HepG2 (cell line): ENCODE results near the gene ZNF554. TPM values are rescaled to one million over a fixed set of nuclear protein-coding genes. Genes with fewer than 3 reads are reported as not detected.

ENCODE experiments used
- CBX2 ChIP-seq, 2 experiments: fragments of 200-600 bp in 1 of 2; sonication (generic); formaldehyde crosslinking in 1 of 2; IDR thresholded peaks; 2 replicates each; pipeline versions ENCODE4 v1.7.0 to v1.8.1; 2018 to 2022; ENCODE audit warnings: low read depth in 2 of 2, low read length in 1 of 2, mild to moderate bottlenecking in 1 of 2, missing genetic modification reagents in 1 of 2
- CHD4 ChIP-seq: fragments of 200-600 bp; sonication (generic); IDR thresholded peaks from 2 replicates; pipeline ENCODE4 v1.7.0; 2017; ENCODE audit warnings: mild to moderate bottlenecking, low read length, borderline replicate concordance
- JUNB ChIP-seq: sonication (generic); formaldehyde crosslinking; IDR thresholded peaks from 2 replicates; pipeline ENCODE4 v1.8.0; 2022; ENCODE audit warnings: missing genetic modification reagents, mild to moderate bottlenecking, borderline replicate concordance
- KDM5B ChIP-seq: sonication (generic); formaldehyde crosslinking; IDR thresholded peaks from 2 replicates; pipeline ENCODE4 v1.4.0; 2020; ENCODE audit warnings: missing genetic modification reagents, mild to moderate bottlenecking, borderline replicate concordance
- NCOR1 ChIP-seq: fragments of 200-600 bp; sonication (generic); IDR thresholded peaks from 2 replicates; pipeline ENCODE4 v1.7.0; 2017; ENCODE audit warnings: antibody characterized with exemption, low read length, borderline replicate concordance
- SAFB2 ChIP-seq: sonication (generic); formaldehyde crosslinking; IDR thresholded peaks from 2 replicates; pipeline ENCODE4 v1.5.1; 2020; ENCODE audit warnings: missing genetic modification reagents, low read depth, mild to moderate bottlenecking, borderline replicate concordance
- YEATS2 ChIP-seq: sonication (generic); formaldehyde crosslinking; IDR thresholded peaks from 2 replicates; pipeline ENCODE4 v1.4.0; 2020; ENCODE audit warnings: missing genetic modification reagents, borderline replicate concordance
- ZNF292 ChIP-seq: sonication (generic); formaldehyde crosslinking; IDR thresholded peaks from 2 replicates; pipeline ENCODE4 v1.8.1; 2022; ENCODE audit warnings: mild to moderate bottlenecking, low read depth, missing genetic modification reagents, borderline replicate concordance
- ZNF616 ChIP-seq: sonication (generic); formaldehyde crosslinking; IDR thresholded peaks from 2 replicates; pipeline ENCODE4 v1.5.0; 2020; ENCODE audit warnings: low read depth, mild to moderate bottlenecking, missing genetic modification reagents
- ZNF781 ChIP-seq: sonication (generic); formaldehyde crosslinking; IDR thresholded peaks from 2 replicates; pipeline ENCODE4 v1.5.1; 2020; ENCODE audit warnings: borderline replicate concordance, mild to moderate bottlenecking, missing genetic modification reagents; ENCODE audit errors: not compliant biosample characterization
- polyA plus RNA-seq, 8 experiments: library from polyadenylated mRNA; depleted of rRNA in 3 of 8; stranded (reverse) in 7 of 8; unstranded in 1 of 8; fragments of >200 nt; fragmentation: Illumina TruSeq in 4 of 8; extraction: Trizol in 4 of 8; gene quantifications; 2 replicates each; pipeline versions ENCODE4 v1.2.1 to v1.2.3, GENCODE V29; 2011 to 2016; ENCODE audit warnings: low read depth in 4 of 8, missing spikeins in 1 of 8, mixed read lengths in 1 of 8; ENCODE audit not compliant: insufficient read depth in 1 of 8
- total RNA-seq, 5 experiments: library from RNA; depleted of rRNA; stranded (reverse); fragments of >200 nt; fragmentation: Illumina TruSeq; extraction: Trizol; gene quantifications; 2 replicates each; pipeline ENCODE4 v1.2.3, GENCODE V29; 2016; ENCODE audit warnings: low read depth in 1 of 5
- TF ChIP-seq, protein P1 (sequence below): IDR thresholded peaks from 2 replicates; pipeline ENCODE4 v1.6.1; 2018; ENCODE audit warnings: missing genetic modification reagents
- TF ChIP-seq, protein P2 (sequence below): sonication (generic); formaldehyde crosslinking; IDR thresholded peaks from 2 replicates; pipeline ENCODE4 v1.5.1; 2020; ENCODE audit warnings: mild to moderate bottlenecking, missing genetic modification reagents
- TF ChIP-seq, protein P3 (sequence below): sonication (generic); formaldehyde crosslinking; IDR thresholded peaks from 2 replicates; pipeline ENCODE4 v1.4.0; 2020; ENCODE audit warnings: mild to moderate bottlenecking, low read depth, missing genetic modification reagents
- TF ChIP-seq, protein P4 (sequence below): IDR thresholded peaks from 2 replicates; pipeline ENCODE4 v1.6.1; 2016; ENCODE audit warnings: missing genetic modification reagents, missing compliant biosample characterization
- TF ChIP-seq, protein P5 (sequence below): fragments of 450-650 bp; IDR thresholded peaks from 2 replicates; pipeline ENCODE4 v1.6.1; 2017
- TF ChIP-seq, protein P6 (sequence below): sonication (generic); formaldehyde crosslinking; IDR thresholded peaks from 2 replicates; pipeline ENCODE4 v1.8.0; 2022; ENCODE audit warnings: missing genetic modification reagents, low read depth, mild to moderate bottlenecking, borderline replicate concordance

Gene ZNF554
- total and polyA plus RNA-seq, 2 of the 13 experiments (the other 11 are each of a cell fraction or from before 2014, with no cell fraction given), result 2.2 to 2.7 TPM

DNA sequence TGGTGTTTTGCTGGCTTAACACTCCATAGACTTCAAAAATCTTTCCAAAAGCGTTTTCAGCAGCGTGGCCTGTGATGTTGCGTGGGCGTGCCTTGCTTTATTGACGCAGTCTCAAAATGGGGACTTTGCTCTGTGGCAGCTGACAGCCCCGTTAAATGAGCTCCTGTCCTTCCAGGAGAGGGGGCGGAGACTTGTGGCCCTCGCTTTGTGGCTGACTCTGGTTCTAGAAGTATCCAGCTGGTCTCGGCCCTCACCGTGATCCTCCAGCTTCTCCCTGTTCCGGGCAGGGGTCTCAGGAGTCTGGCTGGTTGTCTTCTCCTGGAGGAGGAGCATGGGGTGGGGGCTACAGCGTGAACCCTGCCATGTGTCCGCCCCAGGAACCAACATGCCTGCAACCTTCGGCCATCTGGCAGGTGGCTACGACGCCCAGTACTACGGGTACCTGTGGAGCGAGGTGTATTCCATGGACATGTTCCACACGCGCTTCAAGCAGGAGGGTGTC is 8.4 kb upstream of the ZNF554 start (continued):
- no peak for TF ChIP-seq CBX2 (IDR thresholded peaks at IDR 0.05; ENCODE audit: low read depth, low read length)
- TF ChIP-seq CBX2 (CRISPR knock-in tag; IDR thresholded peaks at IDR 0.05; ENCODE audit: low read depth), result no peak
- TF ChIP-seq, protein P1, sequence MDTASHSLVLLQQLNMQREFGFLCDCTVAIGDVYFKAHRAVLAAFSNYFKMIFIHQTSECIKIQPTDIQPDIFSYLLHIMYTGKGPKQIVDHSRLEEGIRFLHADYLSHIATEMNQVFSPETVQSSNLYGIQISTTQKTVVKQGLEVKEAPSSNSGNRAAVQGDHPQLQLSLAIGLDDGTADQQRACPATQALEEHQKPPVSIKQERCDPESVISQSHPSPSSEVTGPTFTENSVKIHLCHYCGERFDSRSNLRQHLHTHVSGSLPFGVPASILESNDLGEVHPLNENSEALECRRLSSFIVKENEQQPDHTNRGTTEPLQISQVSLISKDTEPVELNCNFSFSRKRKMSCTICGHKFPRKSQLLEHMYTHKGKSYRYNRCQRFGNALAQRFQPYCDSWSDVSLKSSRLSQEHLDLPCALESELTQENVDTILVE (CRISPR knock-in tag), result no peak
- TF ChIP-seq YEATS2, result no peak
- TF ChIP-seq, protein P2, sequence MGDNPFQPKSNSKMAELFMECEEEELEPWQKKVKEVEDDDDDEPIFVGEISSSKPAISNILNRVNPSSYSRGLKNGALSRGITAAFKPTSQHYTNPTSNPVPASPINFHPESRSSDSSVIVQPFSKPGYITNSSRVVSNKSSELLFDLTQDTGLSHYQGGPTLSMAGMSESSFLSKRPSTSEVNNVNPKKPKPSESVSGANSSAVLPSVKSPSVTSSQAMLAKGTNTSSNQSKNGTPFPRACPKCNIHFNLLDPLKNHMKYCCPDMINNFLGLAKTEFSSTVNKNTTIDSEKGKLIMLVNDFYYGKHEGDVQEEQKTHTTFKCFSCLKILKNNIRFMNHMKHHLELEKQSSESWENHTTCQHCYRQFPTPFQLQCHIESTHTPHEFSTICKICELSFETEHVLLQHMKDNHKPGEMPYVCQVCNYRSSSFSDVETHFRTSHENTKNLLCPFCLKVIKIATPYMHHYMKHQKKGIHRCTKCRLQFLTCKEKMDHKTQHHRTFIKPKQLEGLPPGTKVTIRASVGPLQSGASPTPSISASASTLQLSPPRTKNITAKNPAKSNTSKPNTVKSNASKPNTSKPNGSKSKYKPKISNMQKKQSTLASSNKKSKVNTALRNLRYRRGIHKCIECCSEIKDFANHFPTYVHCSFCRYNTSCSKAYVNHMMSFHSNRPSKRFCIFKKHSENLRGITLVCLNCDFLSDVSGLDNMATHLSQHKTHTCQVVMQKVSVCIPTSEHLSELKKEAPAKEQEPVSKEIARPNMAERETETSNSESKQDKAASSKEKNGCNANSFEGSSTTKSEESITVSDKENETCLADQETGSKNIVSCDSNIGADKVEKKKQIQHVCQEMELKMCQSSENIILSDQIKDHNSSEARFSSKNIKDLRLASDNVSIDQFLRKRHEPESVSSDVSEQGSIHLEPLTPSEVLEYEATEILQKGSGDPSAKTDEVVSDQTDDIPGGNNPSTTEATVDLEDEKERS (CRISPR knock-in tag), result no peak
- TF ChIP-seq ZNF292, result no peak
- peak; percentile 62; the same call in 1 of the 2 replicates for TF ChIP-seq KDM5B
- TF ChIP-seq, protein P3, sequence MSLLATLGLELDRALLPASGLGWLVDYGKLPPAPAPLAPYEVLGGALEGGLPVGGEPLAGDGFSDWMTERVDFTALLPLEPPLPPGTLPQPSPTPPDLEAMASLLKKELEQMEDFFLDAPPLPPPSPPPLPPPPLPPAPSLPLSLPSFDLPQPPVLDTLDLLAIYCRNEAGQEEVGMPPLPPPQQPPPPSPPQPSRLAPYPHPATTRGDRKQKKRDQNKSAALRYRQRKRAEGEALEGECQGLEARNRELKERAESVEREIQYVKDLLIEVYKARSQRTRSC (CRISPR knock-in tag), result no peak
- TF ChIP-seq ZNF781 (CRISPR knock-in tag), result no peak
- no peak for TF ChIP-seq CHD4
- no peak for TF ChIP-seq JUNB (CRISPR knock-in tag)
- TF ChIP-seq, protein P4, sequence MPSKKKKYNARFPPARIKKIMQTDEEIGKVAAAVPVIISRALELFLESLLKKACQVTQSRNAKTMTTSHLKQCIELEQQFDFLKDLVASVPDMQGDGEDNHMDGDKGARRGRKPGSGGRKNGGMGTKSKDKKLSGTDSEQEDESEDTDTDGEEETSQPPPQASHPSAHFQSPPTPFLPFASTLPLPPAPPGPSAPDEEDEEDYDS, result peak; percentile 55; the same call in 1 of the 2 replicates
- TF ChIP-seq SAFB2 (CRISPR knock-in tag), result no peak
- TF ChIP-seq, protein P5, sequence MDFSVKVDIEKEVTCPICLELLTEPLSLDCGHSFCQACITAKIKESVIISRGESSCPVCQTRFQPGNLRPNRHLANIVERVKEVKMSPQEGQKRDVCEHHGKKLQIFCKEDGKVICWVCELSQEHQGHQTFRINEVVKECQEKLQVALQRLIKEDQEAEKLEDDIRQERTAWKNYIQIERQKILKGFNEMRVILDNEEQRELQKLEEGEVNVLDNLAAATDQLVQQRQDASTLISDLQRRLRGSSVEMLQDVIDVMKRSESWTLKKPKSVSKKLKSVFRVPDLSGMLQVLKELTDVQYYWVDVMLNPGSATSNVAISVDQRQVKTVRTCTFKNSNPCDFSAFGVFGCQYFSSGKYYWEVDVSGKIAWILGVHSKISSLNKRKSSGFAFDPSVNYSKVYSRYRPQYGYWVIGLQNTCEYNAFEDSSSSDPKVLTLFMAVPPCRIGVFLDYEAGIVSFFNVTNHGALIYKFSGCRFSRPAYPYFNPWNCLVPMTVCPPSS, result no peak
- TF ChIP-seq, protein P6, sequence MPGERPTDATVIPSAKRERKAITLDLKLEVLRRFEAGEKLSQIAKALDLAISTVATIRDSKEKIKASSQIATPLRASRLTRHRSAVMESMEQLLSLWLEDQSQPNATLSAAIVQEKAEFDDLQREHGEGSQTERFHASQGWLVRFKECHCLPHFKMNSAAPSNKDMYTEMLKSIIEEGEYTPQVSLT (CRISPR knock-in tag), result no peak
- no peak for TF ChIP-seq ZNF616 (CRISPR knock-in tag)
- 0 out of 2 replicates have a peak, but pooled peaks have one; percentile 17 for TF ChIP-seq NCOR1
